ENCODE measurements around the gene INSC.

The INSC gene

GRCh38 chr11:15150507-15150906, 35.8 kb downstream of the INSC start:
- Mint-ChIP-seq H3K36me3 (no peaks in the 10 kb centered on the region), H3K9me3 (ENCODE audit: low read depth) (no peaks in the 10 kb centered on the region), H3K27me3 (no peaks in the 10 kb centered on the region), H3K4me1 (ENCODE audit: low read depth) (peaks cover 13% of the 10 kb centered on the region), H3K4me3 (no peak overlapping the region), H3K27ac (no peak overlapping the region)

- no peaks in the 10 kb centered on the region for H3K36me3 Mint-ChIP-seq
- H3K27me3 Mint-ChIP-seq, result no peaks in the 10 kb centered on the region
- no peak overlapping the region for H3K27ac Mint-ChIP-seq
- H3K4me3 Mint-ChIP-seq, result no peak overlapping the region
- H3K4me1 Mint-ChIP-seq (ENCODE audit: low read depth), result peaks cover 13% of the 10 kb centered on the region
- no peaks in the 10 kb centered on the region for H3K9me3 Mint-ChIP-seq (ENCODE audit: low read depth)
Measured at GRCh38 chr11:15153231-15153630, 38.5 kb downstream of the INSC start.

GRCh38 chr11:15157181-15157580, 42.5 kb downstream of the INSC start:
- H3K36me3 Mint-ChIP-seq, result no peaks in the 10 kb centered on the region
- H3K27ac Mint-ChIP-seq, result no peak overlapping the region
- H3K4me3 Mint-ChIP-seq, result no peak overlapping the region
- peaks cover 2% of the 10 kb centered on the region for H3K27me3 Mint-ChIP-seq
- H3K4me1 Mint-ChIP-seq (ENCODE audit: low read depth), result no peaks in the 10 kb centered on the region
- no peaks in the 10 kb centered on the region for H3K9me3 Mint-ChIP-seq (ENCODE audit: low read depth)

- Mint-ChIP-seq H3K9me3 (ENCODE audit: low read depth) (no peaks in the 10 kb centered on the region), H3K36me3 (no peaks in the 10 kb centered on the region), H3K27ac (no peak overlapping the region)
Measured at GRCh38 chr11:15157606-15158137, 42.9 kb downstream of the INSC start.

GRCh38 chr11:15158351-15159015, 43.8 kb downstream of the INSC start:
- peaks cover 2% of the 10 kb centered on the region for H3K27me3 Mint-ChIP-seq
- no peak overlapping the region for H3K4me3 Mint-ChIP-seq
- no peak overlapping the region for H3K27ac Mint-ChIP-seq
- H3K4me1 Mint-ChIP-seq (ENCODE audit: low read depth), result no peaks in the 10 kb centered on the region
- H3K36me3 Mint-ChIP-seq, result no peaks in the 10 kb centered on the region
- no peaks in the 10 kb centered on the region for H3K9me3 Mint-ChIP-seq (ENCODE audit: low read depth)

More at GRCh38 chr11:15157606-15158137, 42.9 kb downstream of the INSC start:
- H3K4me3 Mint-ChIP-seq, result no peak overlapping the region
- H3K27me3 Mint-ChIP-seq, result peaks cover 2% of the 10 kb centered on the region
- no peaks in the 10 kb centered on the region for H3K4me1 Mint-ChIP-seq (ENCODE audit: low read depth)

- no peaks in the 10 kb centered on the region for H3K4me1 Mint-ChIP-seq (ENCODE audit: low read depth)
- no peak overlapping the region for H3K4me3 Mint-ChIP-seq
- no peaks in the 10 kb centered on the region for H3K36me3 Mint-ChIP-seq
- H3K9me3 Mint-ChIP-seq (ENCODE audit: low read depth), result no peaks in the 10 kb centered on the region
- no peak overlapping the region for H3K27ac Mint-ChIP-seq
- H3K27me3 Mint-ChIP-seq, result peaks cover 2% of the 10 kb centered on the region
Measured at GRCh38 chr11:15159085-15159484, 44.4 kb downstream of the INSC start.

- Mint-ChIP-seq H3K9me3 (ENCODE audit: low read depth) (no peaks in the 10 kb centered on the region), H3K4me3 (no peak overlapping the region), H3K4me1 (ENCODE audit: low read depth) (no peaks in the 10 kb centered on the region), H3K27me3 (peaks cover 2% of the 10 kb centered on the region), H3K36me3 (no peaks in the 10 kb centered on the region), H3K27ac (no peak overlapping the region)
Measured at GRCh38 chr11:15161790-15162189, 47.1 kb downstream of the INSC start.

GRCh38 chr11:15163136-15163535, 48.4 kb downstream of the INSC start:
- Mint-ChIP-seq H3K4me1 (ENCODE audit: low read depth) (no peaks in the 10 kb centered on the region), H3K36me3 (no peaks in the 10 kb centered on the region), H3K27ac (no peak overlapping the region), H3K27me3 (peaks cover 2% of the 10 kb centered on the region), H3K9me3 (ENCODE audit: low read depth) (no peaks in the 10 kb centered on the region), H3K4me3 (no peak overlapping the region)

- H3K36me3 Mint-ChIP-seq, result no peaks in the 10 kb centered on the region
- H3K4me1 Mint-ChIP-seq (ENCODE audit: low read depth), result no peaks in the 10 kb centered on the region
- no peaks in the 10 kb centered on the region for H3K9me3 Mint-ChIP-seq (ENCODE audit: low read depth)
- no peak overlapping the region for H3K4me3 Mint-ChIP-seq
- H3K27me3 Mint-ChIP-seq, result no peaks in the 10 kb centered on the region
- H3K27ac Mint-ChIP-seq, result no peak overlapping the region
Measured at GRCh38 chr11:15166204-15166603, 51.5 kb downstream of the INSC start.

- no peaks in the 10 kb centered on the region for H3K4me1 Mint-ChIP-seq (ENCODE audit: low read depth)
- H3K27me3 Mint-ChIP-seq, result peaks cover 5% of the 10 kb centered on the region
Measured at GRCh38 chr11:15169815-15170551, 55.3 kb downstream of the INSC start.

GRCh38 chr11:15170698-15171097, 56.0 kb downstream of the INSC start:
- Mint-ChIP-seq H3K4me1 (ENCODE audit: low read depth) (no peaks in the 10 kb centered on the region), H3K9me3 (ENCODE audit: low read depth) (no peaks in the 10 kb centered on the region), H3K27me3 (peaks cover 5% of the 10 kb centered on the region), H3K36me3 (no peaks in the 10 kb centered on the region), H3K4me3 (no peak overlapping the region), H3K27ac (no peak overlapping the region)

More at GRCh38 chr11:15169815-15170551, 55.3 kb downstream of the INSC start:
- Mint-ChIP-seq H3K9me3 (ENCODE audit: low read depth) (no peaks in the 10 kb centered on the region), H3K36me3 (no peaks in the 10 kb centered on the region), H3K4me3 (no peak overlapping the region), H3K27ac (no peak overlapping the region)

GRCh38 chr11:15171956-15172355, 57.2 kb downstream of the INSC start:
- Mint-ChIP-seq H3K27me3 (peaks cover 5% of the 10 kb centered on the region), H3K27ac (no peak overlapping the region), H3K9me3 (ENCODE audit: low read depth) (no peaks in the 10 kb centered on the region), H3K4me3 (no peak overlapping the region), H3K4me1 (ENCODE audit: low read depth) (no peaks in the 10 kb centered on the region), H3K36me3 (no peaks in the 10 kb centered on the region)

- H3K27ac Mint-ChIP-seq, result no peak overlapping the region
- peaks cover 5% of the 10 kb centered on the region for H3K27me3 Mint-ChIP-seq
Measured at GRCh38 chr11:15175831-15176230, 61.1 kb downstream of the INSC start.

GRCh38 chr11:15176646-15177163, 62.0 kb downstream of the INSC start:
- no peak overlapping the region for H3K27ac Mint-ChIP-seq
- no peaks in the 10 kb centered on the region for H3K4me1 Mint-ChIP-seq (ENCODE audit: low read depth)
- no peak overlapping the region for H3K4me3 Mint-ChIP-seq
- no peaks in the 10 kb centered on the region for H3K9me3 Mint-ChIP-seq (ENCODE audit: low read depth)
- H3K36me3 Mint-ChIP-seq, result no peaks in the 10 kb centered on the region
- peaks cover 5% of the 10 kb centered on the region for H3K27me3 Mint-ChIP-seq

More at GRCh38 chr11:15175831-15176230, 61.1 kb downstream of the INSC start:
- H3K36me3 Mint-ChIP-seq, result no peaks in the 10 kb centered on the region
- no peak overlapping the region for H3K4me3 Mint-ChIP-seq
- H3K4me1 Mint-ChIP-seq (ENCODE audit: low read depth), result no peaks in the 10 kb centered on the region
- H3K9me3 Mint-ChIP-seq (ENCODE audit: low read depth), result no peaks in the 10 kb centered on the region

GRCh38 chr11:15177491-15177890, 62.8 kb downstream of the INSC start:
- no peaks in the 10 kb centered on the region for H3K9me3 Mint-ChIP-seq (ENCODE audit: low read depth)
- peaks cover 4% of the 10 kb centered on the region for H3K27me3 Mint-ChIP-seq
- H3K4me3 Mint-ChIP-seq, result no peak overlapping the region
- no peaks in the 10 kb centered on the region for H3K4me1 Mint-ChIP-seq (ENCODE audit: low read depth)
- H3K27ac Mint-ChIP-seq, result no peak overlapping the region
- no peaks in the 10 kb centered on the region for H3K36me3 Mint-ChIP-seq

Data from activated naive CD8-positive, alpha-beta T cell (primary cell).